ENCODE data around the gene ST3GAL2. TPM values are rescaled to one million over a fixed set of nuclear protein-coding genes. Genes with fewer than 3 reads are reported as not detected.
A peak's percentile ranks its signal among the peaks of the same experiment; 100 is the strongest.
"Not testable (repeated sequence)": the region's sequence is repeated elsewhere in the genome, so short reads cannot be mapped to it uniquely, and the experiment has no call there.

Gene ST3GAL2
- total and polyA plus RNA-seq, 9 donors: 19.3 to 36.5 (median 28.7) TPM

GRCh38 chr16:70372921-70373728, 65.8 kb downstream of the ST3GAL2 start:
- Histone ChIP-seq H3K36me3 (ENCODE audit: control insufficient read depth, insufficient read depth, low read length) (peaks cover 64% of the 10 kb centered on the region), H3K4me1 (ENCODE audit: control insufficient read depth, insufficient read depth, low read length) (no peaks in the 10 kb centered on the region), H3K27ac (ENCODE audit: low read length) (no peak overlapping the region), H3K4me3 (ENCODE audit: low read length) (no peak overlapping the region), H3K9me3 (replicated peaks; ENCODE audit: control insufficient read depth, low read depth, low read length) (no peaks in the 10 kb centered on the region), H3K27me3 (ENCODE audit: control insufficient read depth, insufficient read depth, low read length) (no peaks in the 10 kb centered on the region)
- 83% methylated on average over 5 of the region's 22 CpGs for WGBS (ENCODE audit: insufficient coverage)
- no peak for DNase-seq

- peaks cover 73% of the 10 kb centered on the region for H3K36me3 ChIP-seq (ENCODE audit: control insufficient read depth, insufficient read depth, low read length)
Measured at GRCh38 chr16:70370924-70371323, 68.0 kb downstream of the ST3GAL2 start.

GRCh38 chr16:70370145-70370544, 68.8 kb downstream of the ST3GAL2 start:
- DNase-seq: peak; percentile 29
- not testable (repeated sequence) for H3K9me3 ChIP-seq (replicated peaks; ENCODE audit: control insufficient read depth, low read depth, low read length); H3K4me1 ChIP-seq (ENCODE audit: control insufficient read depth, insufficient read depth, low read length); H3K27me3 ChIP-seq (ENCODE audit: control insufficient read depth, insufficient read depth, low read length); H3K27ac ChIP-seq (ENCODE audit: low read length); H3K4me3 ChIP-seq (ENCODE audit: low read length)
- 65% methylated on average over 9 of the region's 10 CpGs for WGBS (ENCODE audit: insufficient coverage)
- H3K36me3 ChIP-seq (ENCODE audit: control insufficient read depth, insufficient read depth, low read length): peaks cover 77% of the 10 kb centered on the region

More at GRCh38 chr16:70370924-70371323, 68.0 kb downstream of the ST3GAL2 start:
- no peak overlapping the region for H3K4me3 ChIP-seq (ENCODE audit: low read length)
- no peaks in the 10 kb centered on the region for H3K4me1 ChIP-seq (ENCODE audit: control insufficient read depth, insufficient read depth, low read length)
- no peaks in the 10 kb centered on the region for H3K9me3 ChIP-seq (replicated peaks; ENCODE audit: control insufficient read depth, low read depth, low read length)
- H3K27ac ChIP-seq (ENCODE audit: low read length): no peak overlapping the region
- no peak for DNase-seq
- H3K27me3 ChIP-seq (ENCODE audit: control insufficient read depth, insufficient read depth, low read length): no peaks in the 10 kb centered on the region
- WGBS (ENCODE audit: insufficient coverage): 85% methylated on average over 9 of the region's 10 CpGs

GRCh38 chr16:70364399-70364798, 74.5 kb downstream of the ST3GAL2 start:
- Histone ChIP-seq H3K36me3 (ENCODE audit: control insufficient read depth, insufficient read depth, low read length) (peaks cover 79% of the 10 kb centered on the region), H3K9me3 (replicated peaks; ENCODE audit: control insufficient read depth, low read depth, low read length) (no peaks in the 10 kb centered on the region), H3K4me3 (ENCODE audit: low read length) (no peak overlapping the region), H3K27me3 (ENCODE audit: control insufficient read depth, insufficient read depth, low read length) (no peaks in the 10 kb centered on the region), H3K4me1 (ENCODE audit: control insufficient read depth, insufficient read depth, low read length) (no peaks in the 10 kb centered on the region), H3K27ac (ENCODE audit: low read length) (no peak overlapping the region)
- no peak for DNase-seq
- WGBS (ENCODE audit: insufficient coverage): 86% methylated on average over 5 of the region's 5 CpGs

GRCh38 chr16:70359552-70359951, 79.3 kb downstream of the ST3GAL2 start:
- Histone ChIP-seq H3K4me3 (ENCODE audit: low read length) (no peak overlapping the region), H3K4me1 (ENCODE audit: control insufficient read depth, insufficient read depth, low read length) (no peaks in the 10 kb centered on the region), H3K27me3 (ENCODE audit: control insufficient read depth, insufficient read depth, low read length) (no peaks in the 10 kb centered on the region), H3K27ac (ENCODE audit: low read length) (no peak overlapping the region), H3K9me3 (replicated peaks; ENCODE audit: control insufficient read depth, low read depth, low read length) (no peaks in the 10 kb centered on the region), H3K36me3 (ENCODE audit: control insufficient read depth, insufficient read depth, low read length) (peaks cover 75% of the 10 kb centered on the region)
- DNase-seq: no peak
- 100% methylated on average over 1 of the region's 7 CpGs for WGBS (ENCODE audit: insufficient coverage)

- Histone ChIP-seq H3K36me3 (ENCODE audit: control insufficient read depth, insufficient read depth, low read length) (peaks cover 34% of the 10 kb centered on the region), H3K27me3 (ENCODE audit: control insufficient read depth, insufficient read depth, low read length) (no peaks in the 10 kb centered on the region), H3K4me3 (ENCODE audit: low read length) (no peak overlapping the region), H3K27ac (ENCODE audit: low read length) (no peak overlapping the region), H3K9me3 (replicated peaks; ENCODE audit: control insufficient read depth, low read depth, low read length) (no peaks in the 10 kb centered on the region), H3K4me1 (ENCODE audit: control insufficient read depth, insufficient read depth, low read length) (peaks cover 18% of the 10 kb centered on the region)
- WGBS (ENCODE audit: insufficient coverage): 100% methylated on average over 2 of the region's 2 CpGs
- no peak for DNase-seq
Measured at GRCh38 chr16:70349783-70350182, 89.1 kb downstream of the ST3GAL2 start.

GRCh38 chr16:70348991-70349390, 89.9 kb downstream of the ST3GAL2 start:
- H3K36me3 ChIP-seq (ENCODE audit: control insufficient read depth, insufficient read depth, low read length): peaks cover 30% of the 10 kb centered on the region
- DNase-seq: peak; percentile 76
- peak overlapping the region; percentile 3 for H3K27ac ChIP-seq (ENCODE audit: low read length)

GRCh38 chr16:70345840-70346239, 93.1 kb downstream of the ST3GAL2 start:
- H3K27ac ChIP-seq (ENCODE audit: low read length): peak overlapping the region; percentile 98
- no peak for DNase-seq
- H3K4me1 ChIP-seq (ENCODE audit: control insufficient read depth, insufficient read depth, low read length): peaks cover 18% of the 10 kb centered on the region
- H3K27me3 ChIP-seq (ENCODE audit: control insufficient read depth, insufficient read depth, low read length): no peaks in the 10 kb centered on the region
- H3K9me3 ChIP-seq (replicated peaks; ENCODE audit: control insufficient read depth, low read depth, low read length): no peaks in the 10 kb centered on the region
- peaks cover 11% of the 10 kb centered on the region for H3K36me3 ChIP-seq (ENCODE audit: control insufficient read depth, insufficient read depth, low read length)
- 100% methylated on average over 5 of the region's 10 CpGs for WGBS (ENCODE audit: insufficient coverage)
- H3K4me3 ChIP-seq (ENCODE audit: low read length): peak overlapping the region; percentile 98

More at GRCh38 chr16:70348991-70349390, 89.9 kb downstream of the ST3GAL2 start:
- Histone ChIP-seq H3K4me3 (ENCODE audit: low read length) (no peak overlapping the region), H3K9me3 (replicated peaks; ENCODE audit: control insufficient read depth, low read depth, low read length) (no peaks in the 10 kb centered on the region), H3K4me1 (ENCODE audit: control insufficient read depth, insufficient read depth, low read length) (peaks cover 18% of the 10 kb centered on the region), H3K27me3 (ENCODE audit: control insufficient read depth, insufficient read depth, low read length) (no peaks in the 10 kb centered on the region)
- WGBS (ENCODE audit: insufficient coverage): no CpG with 5 or more reads among the region's 2 CpGs

GRCh38 chr16:70342016-70342415, 96.9 kb downstream of the ST3GAL2 start:
- DNase-seq: no peak
- no peak overlapping the region for H3K27ac ChIP-seq (ENCODE audit: low read length)

GRCh38 chr16:70341600-70341999, 97.3 kb downstream of the ST3GAL2 start:
- no peaks in the 10 kb centered on the region for H3K9me3 ChIP-seq (replicated peaks; ENCODE audit: control insufficient read depth, low read depth, low read length)
- peaks cover 11% of the 10 kb centered on the region for H3K36me3 ChIP-seq (ENCODE audit: control insufficient read depth, insufficient read depth, low read length)
- WGBS (ENCODE audit: insufficient coverage): 87% methylated on average over 4 of the region's 4 CpGs
- DNase-seq: no peak
- H3K4me3 ChIP-seq (ENCODE audit: low read length): no peak overlapping the region
- H3K4me1 ChIP-seq (ENCODE audit: control insufficient read depth, insufficient read depth, low read length): peaks cover 4% of the 10 kb centered on the region
- H3K27ac ChIP-seq (ENCODE audit: low read length): no peak overlapping the region
- H3K27me3 ChIP-seq (ENCODE audit: control insufficient read depth, insufficient read depth, low read length): no peaks in the 10 kb centered on the region

More at GRCh38 chr16:70342016-70342415, 96.9 kb downstream of the ST3GAL2 start:
- no CpG with 5 or more reads among the region's 3 CpGs for WGBS (ENCODE audit: insufficient coverage)
- H3K27me3 ChIP-seq (ENCODE audit: control insufficient read depth, insufficient read depth, low read length): no peaks in the 10 kb centered on the region
- peaks cover 4% of the 10 kb centered on the region for H3K4me1 ChIP-seq (ENCODE audit: control insufficient read depth, insufficient read depth, low read length)
- H3K9me3 ChIP-seq (replicated peaks; ENCODE audit: control insufficient read depth, low read depth, low read length): no peaks in the 10 kb centered on the region
- H3K36me3 ChIP-seq (ENCODE audit: control insufficient read depth, insufficient read depth, low read length): peaks cover 11% of the 10 kb centered on the region
- H3K4me3 ChIP-seq (ENCODE audit: low read length): no peak overlapping the region
